Testis (tissue), 3 donors: Measurements from ENCODE around the gene LMNB1. TPM values are rescaled to one million over a fixed set of nuclear protein-coding genes. Genes with fewer than 3 reads are reported as not detected.

Source experiments
- DNase-seq: peaks from one replicate; pipeline ENCODE4 v3.0.0-alpha.2; 2019
- H3K27ac ChIP-seq, 2 donors: fragments of 200-600 bp; sonication (generic); one replicate each; pipeline ENCODE4 v1.5.1; 2019
- H3K27me3 ChIP-seq: fragments of 200-600 bp; sonication (generic); one replicate; pipeline ENCODE4 v1.5.1; 2019
- H3K36me3 ChIP-seq: fragments of 200-600 bp; sonication (generic); one replicate; pipeline ENCODE4 v1.5.1; 2017; ENCODE audit warnings: low read depth; ENCODE audit errors: missing control alignments
- H3K4me1 ChIP-seq: fragments of 200-600 bp; sonication (generic); one replicate; pipeline ENCODE4 v1.5.1; 2019
- H3K4me3 ChIP-seq, 2 donors: fragments of 200-600 bp; sonication (generic); one replicate each; pipeline ENCODE4 v1.5.1; 2017 to 2019
- H3K9me3 ChIP-seq: fragments of 200-600 bp; sonication (generic); one replicate; pipeline ENCODE4 v1.5.1; 2017
- CTCF ChIP-seq, 3 experiments: fragments of 450-650 bp in 2 of 3; fragments of 200-600 bp in 1 of 3; sonication (generic) in 1 of 3; IDR thresholded peaks; one replicate each; pipeline ENCODE4 v1.5.1; 2016 to 2019; ENCODE audit warnings: antibody characterized with exemption in 3 of 3, mild to moderate bottlenecking in 2 of 3, moderate library complexity in 1 of 3
- POLR2A ChIP-seq: fragments of 450-650 bp; IDR thresholded peaks from one replicate; pipeline ENCODE4 v1.6.1; 2017; ENCODE audit warnings: antibody characterized with exemption, mild to moderate bottlenecking, moderate library complexity
- WGBS, 2 donors: methylation state at CpG; one replicate each; pipeline ENCODE4 v1.1.5; 2018; 5-methylcytosine and 5-hydroxymethylcytosine counted together
- intact Hi-C: fragments of 100-400 bp; cut with DNase I; formaldehyde crosslinking; loops from one replicate; pipeline ENCODE4 v1.15.1; 2023; ENCODE audit warnings: low total_unique reads
- polyA plus RNA-seq: library from polyadenylated mRNA; stranded (reverse); fragments of 350-450 nt; fragmentation: Illumina TruSeq; extraction: RNeasy Lipid Tissue Mini Kit (QIAGEN cat#74804); gene quantifications from one replicate; pipeline ENCODE4 v1.2.3, GENCODE V29; 2014; ENCODE audit warnings: low read depth, low replicate concordance; ENCODE audit not compliant: insufficient read depth
- total RNA-seq, 2 donors: library from RNA; depleted of rRNA; stranded (reverse); fragments of >200 nt; gene quantifications; one replicate each; pipeline ENCODE4 v1.2.3, GENCODE V29; 2016

Gene LMNB1
- total and polyA plus RNA-seq, 3 donors from 2014 or later = 13.7 to 26.1 (median 15.9) TPM

GRCh38 chr5:126742425-126742824 is 34.5 kb upstream of the LMNB1 start:
- intact Hi-C loops = no loop called here
- Histone ChIP-seq H3K27me3 (no peaks in the 10 kb centered on the region), H3K4me1 (no peaks in the 10 kb centered on the region), H3K9me3 (no peaks in the 10 kb centered on the region), H3K36me3 (no peaks in the 10 kb centered on the region), H3K27ac (no peak overlapping the region), H3K4me3 (no peak overlapping the region)
- 92 to 98% methylated on average over 2 of the region's 2 CpGs for WGBS, 2 donors
- DNase-seq = no peak
- TF ChIP-seq POLR2A = no peak
- TF ChIP-seq CTCF (IDR thresholded peaks at IDR 0.05) = no peak

- Histone ChIP-seq H3K27me3 (no peaks in the 10 kb centered on the region), H3K36me3 (no peaks in the 10 kb centered on the region), H3K4me1 (no peaks in the 10 kb centered on the region), H3K4me3 (no peak overlapping the region), H3K27ac (no peak overlapping the region), H3K9me3 (no peaks in the 10 kb centered on the region)
- intact Hi-C loops = no loop called here
- DNase-seq = no peak
- WGBS, 2 donors = 73% methylated on average over 2 of the region's 2 CpGs
- TF ChIP-seq POLR2A (no peak), CTCF (IDR thresholded peaks at IDR 0.05) (no peak)
Observed at GRCh38 chr5:126744836-126745235, 32.1 kb upstream of the LMNB1 start.

GRCh38 chr5:126745259-126745992 is 31.5 kb upstream of the LMNB1 start:
- Histone ChIP-seq H3K27ac (no peak overlapping the region), H3K9me3 (no peaks in the 10 kb centered on the region), H3K36me3 (no peaks in the 10 kb centered on the region), H3K4me3 (no peak overlapping the region), H3K4me1 (no peaks in the 10 kb centered on the region), H3K27me3 (no peaks in the 10 kb centered on the region)
- WGBS, 2 donors = 89 to 90% methylated on average over 7 of the region's 7 CpGs
- TF ChIP-seq CTCF (IDR thresholded peaks at IDR 0.05) (no peak), POLR2A (no peak)
- no peak for DNase-seq
- intact Hi-C loops = no loop called here

GRCh38 chr5:126746290-126746689 is 30.6 kb upstream of the LMNB1 start:
- Histone ChIP-seq H3K4me1 (no peaks in the 10 kb centered on the region), H3K4me3 (no peak overlapping the region), H3K9me3 (no peaks in the 10 kb centered on the region), H3K36me3 (no peaks in the 10 kb centered on the region), H3K27ac (no peak overlapping the region), H3K27me3 (no peaks in the 10 kb centered on the region)
- TF ChIP-seq POLR2A = no peak
- no peak for TF ChIP-seq CTCF (IDR thresholded peaks at IDR 0.05)
- DNase-seq = no peak
- intact Hi-C loops = no loop called here

- Histone ChIP-seq H3K4me1 (no peaks in the 10 kb centered on the region), H3K27me3 (no peaks in the 10 kb centered on the region), H3K4me3 (no peak overlapping the region), H3K27ac (no peak overlapping the region), H3K36me3 (no peaks in the 10 kb centered on the region), H3K9me3 (no peaks in the 10 kb centered on the region)
- no peak for DNase-seq
- TF ChIP-seq CTCF (IDR thresholded peaks at IDR 0.05) (no peak), POLR2A (no peak)
- intact Hi-C loops = no loop called here
- WGBS, 2 donors = 81 to 88% methylated on average over 5 of the region's 5 CpGs
Observed at GRCh38 chr5:126752081-126752785, 24.7 kb upstream of the LMNB1 start.
